22Rv1 (cell line): Measurements from ENCODE around the gene CSRP3.

Source experiments
- H3K27ac ChIP-seq: fragments of 450-650 bp; 2 replicates; pipeline ENCODE4 v1.5.1; 2017
- CTCF ChIP-seq: fragments of 450-650 bp; IDR thresholded peaks from 2 replicates; pipeline ENCODE4 v1.5.1; 2017; ENCODE audit warnings: mild to moderate bottlenecking
- ZFX ChIP-seq: fragments of 450-650 bp; IDR thresholded peaks from 2 replicates; pipeline ENCODE4 v1.6.1; 2017; ENCODE audit warnings: antibody characterized with exemption, borderline replicate concordance

CSRP3 gene

GRCh38 chr11:19201737-19202605, at the start of gene CSRP3:
Gene CSRP3, minus strand, starts transcription at chr11:19201983. Its CDS starts 9,535 bp downstream, at chr11:19192448.
- H3K27ac ChIP-seq: no peak within 1 kb of the TSS

DNA sequence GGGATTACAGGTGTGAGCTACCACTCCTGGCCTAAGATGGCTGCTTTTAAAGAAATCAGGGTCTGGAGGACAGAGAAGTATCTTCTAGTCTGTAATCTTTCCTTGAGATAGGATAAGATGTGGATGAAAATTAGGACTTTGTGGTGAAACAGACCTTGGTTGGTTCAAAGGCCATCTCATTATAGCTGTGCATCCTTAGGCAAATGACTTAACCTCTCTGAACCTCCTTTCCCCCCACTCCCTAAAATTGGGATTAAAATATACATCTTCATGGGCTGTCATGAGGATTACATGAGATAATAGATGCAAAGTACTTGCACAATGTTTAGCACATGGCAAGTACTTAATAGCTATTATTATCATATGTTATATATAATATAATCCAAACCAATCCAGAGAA, 49.8 kb upstream of the CSRP3 start:
- TF ChIP-seq CTCF: no peak
- no peak for TF ChIP-seq ZFX
- no peak overlapping the region for H3K27ac ChIP-seq

More at GRCh38 chr11:19201737-19202605, at the start of gene CSRP3:
- no peak for TF ChIP-seq CTCF
- TF ChIP-seq ZFX: no peak

- TF ChIP-seq ZFX (no peak), CTCF (no peak)
- no peak overlapping the region for H3K27ac ChIP-seq
Observed at GRCh38 chr11:19246816-19247215, 45.0 kb upstream of the CSRP3 start.

DNA sequence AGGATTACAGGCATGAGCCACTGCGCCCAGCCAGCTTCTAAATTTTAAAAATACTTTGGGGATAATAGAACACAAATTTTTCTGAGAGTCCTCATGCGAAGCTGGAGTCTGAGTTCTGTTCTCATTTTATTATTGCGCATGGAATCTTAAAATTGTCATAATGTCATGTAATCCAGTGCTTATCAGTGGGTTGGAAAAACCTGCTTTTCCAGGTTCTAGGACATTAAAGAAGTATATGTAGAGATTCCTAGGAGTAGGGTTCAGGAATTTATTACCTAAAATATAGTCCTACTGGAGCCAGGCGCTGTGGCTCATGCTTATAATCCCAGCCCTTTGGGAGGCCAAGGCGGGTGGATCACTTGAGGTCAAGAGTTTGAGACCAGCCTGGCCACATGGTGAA, 43.6 kb upstream of the CSRP3 start:
- no peak overlapping the region for H3K27ac ChIP-seq
- no peak for TF ChIP-seq ZFX
- no peak for TF ChIP-seq CTCF

DNA sequence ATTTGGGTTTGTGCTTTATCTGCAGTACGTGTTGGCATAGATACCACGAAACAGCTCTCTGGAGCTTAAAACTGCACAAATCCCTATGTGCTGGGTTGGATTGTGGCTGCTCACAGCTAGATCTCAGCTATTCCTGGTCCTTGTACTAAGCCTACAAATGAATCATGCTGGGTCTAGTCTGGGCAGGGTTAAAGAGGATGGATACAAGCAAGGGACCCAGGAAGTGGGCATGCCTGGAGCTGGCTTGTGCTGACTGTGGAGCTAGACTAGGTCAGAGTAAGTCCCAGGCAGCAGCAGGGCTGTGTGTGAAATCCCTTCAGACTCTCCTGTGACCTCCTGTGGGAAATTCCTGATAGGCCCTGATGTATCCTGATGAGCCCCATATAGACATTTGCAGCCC, 42.8 kb upstream of the CSRP3 start:
- TF ChIP-seq ZFX (no peak), CTCF (no peak)

DNA sequence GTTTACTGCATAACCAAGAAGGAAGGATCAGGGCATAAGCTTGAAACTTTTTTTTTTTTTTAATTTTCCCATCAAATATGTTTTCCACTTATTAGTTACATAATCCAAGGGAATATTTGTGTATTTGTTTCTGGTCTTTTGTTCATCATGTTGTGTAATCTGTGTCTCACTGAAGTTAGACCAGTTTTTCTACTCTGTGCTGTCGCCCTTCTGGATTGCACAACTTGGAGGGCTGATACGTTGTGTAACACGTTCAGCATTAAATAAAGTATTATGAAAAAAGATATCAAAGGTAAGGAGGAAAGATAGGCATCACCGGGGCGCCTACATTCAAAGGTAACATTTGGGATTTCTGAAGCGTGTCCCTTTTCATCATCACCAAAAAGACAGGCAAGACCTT, 42.3 kb upstream of the CSRP3 start:
- no peak for TF ChIP-seq ZFX
- no peak for TF ChIP-seq CTCF
- no peak overlapping the region for H3K27ac ChIP-seq

More for the DNA sequence above, 42.8 kb upstream of the CSRP3 start:
- H3K27ac ChIP-seq: no peak overlapping the region

DNA sequence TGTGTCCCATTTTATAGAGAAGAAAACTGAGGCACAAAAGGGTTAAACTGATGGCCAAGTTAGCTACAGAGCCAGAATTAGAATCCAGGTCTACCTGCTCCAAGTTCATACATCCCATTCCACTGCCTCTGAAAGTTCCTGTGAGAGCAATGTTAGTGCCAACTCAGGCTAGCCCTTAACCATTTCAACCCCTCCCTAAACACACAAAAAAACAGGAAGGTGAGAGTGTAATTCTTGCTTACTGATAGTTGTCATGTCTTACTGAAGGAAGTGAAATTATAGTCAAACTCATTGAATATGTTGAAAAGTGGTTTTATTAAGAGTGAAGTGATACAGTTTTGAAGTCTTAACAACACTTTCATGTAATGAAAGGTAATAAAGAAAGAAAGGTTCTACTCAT, 41.8 kb upstream of the CSRP3 start:
- TF ChIP-seq CTCF (no peak), ZFX (no peak)
- H3K27ac ChIP-seq: no peak overlapping the region
